ENCODE measurements around the gene GRID1. TPM values are rescaled to one million over a fixed set of nuclear protein-coding genes. Genes with fewer than 3 reads are reported as not detected.
A peak's percentile ranks its signal among the peaks of the same experiment; 100 is the strongest.
"Not testable (repeated sequence)": the region's sequence is repeated elsewhere in the genome, so short reads cannot be mapped to it uniquely, and the experiment has no call there.

The GRID1 gene
- total RNA-seq, 1 donor, result not detected

DNA sequence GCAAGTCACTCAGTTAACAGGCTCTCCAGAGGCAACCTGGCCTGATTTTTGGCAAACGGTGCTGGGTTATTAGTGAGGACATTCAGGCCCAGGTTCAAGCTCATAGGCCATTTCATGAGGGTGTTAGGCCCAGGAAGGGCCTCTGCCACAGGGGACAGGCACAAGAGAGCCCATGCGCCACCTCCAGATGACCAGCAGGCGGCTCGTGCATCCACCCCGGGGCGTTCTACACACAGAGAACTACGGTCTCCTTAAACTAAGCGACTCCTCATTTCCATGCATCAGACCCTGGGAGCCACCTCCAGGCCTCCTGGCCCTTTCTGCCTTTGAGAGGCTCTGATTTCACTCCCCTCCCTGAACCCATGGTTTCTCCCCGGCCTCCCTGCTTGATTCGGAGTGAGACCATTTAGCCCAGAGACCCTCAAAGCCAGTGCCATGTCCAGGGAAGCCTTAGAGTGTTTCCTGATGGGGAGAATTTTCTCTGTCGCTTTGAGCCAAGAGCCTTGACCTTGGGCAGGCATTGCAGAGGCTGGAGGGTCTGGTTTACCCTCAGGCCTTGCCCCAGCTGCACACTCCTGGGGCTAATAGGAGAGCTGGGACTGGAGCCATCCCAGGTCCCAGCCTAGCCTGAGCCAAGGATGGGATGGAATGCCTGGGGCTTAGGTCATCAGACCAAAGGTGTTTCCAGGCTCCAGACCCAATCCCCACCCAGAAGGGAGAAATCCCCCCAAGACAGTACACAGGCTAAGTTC is 188.0 kb downstream of the GRID1 start:
- TF ChIP-seq, protein P1, sequence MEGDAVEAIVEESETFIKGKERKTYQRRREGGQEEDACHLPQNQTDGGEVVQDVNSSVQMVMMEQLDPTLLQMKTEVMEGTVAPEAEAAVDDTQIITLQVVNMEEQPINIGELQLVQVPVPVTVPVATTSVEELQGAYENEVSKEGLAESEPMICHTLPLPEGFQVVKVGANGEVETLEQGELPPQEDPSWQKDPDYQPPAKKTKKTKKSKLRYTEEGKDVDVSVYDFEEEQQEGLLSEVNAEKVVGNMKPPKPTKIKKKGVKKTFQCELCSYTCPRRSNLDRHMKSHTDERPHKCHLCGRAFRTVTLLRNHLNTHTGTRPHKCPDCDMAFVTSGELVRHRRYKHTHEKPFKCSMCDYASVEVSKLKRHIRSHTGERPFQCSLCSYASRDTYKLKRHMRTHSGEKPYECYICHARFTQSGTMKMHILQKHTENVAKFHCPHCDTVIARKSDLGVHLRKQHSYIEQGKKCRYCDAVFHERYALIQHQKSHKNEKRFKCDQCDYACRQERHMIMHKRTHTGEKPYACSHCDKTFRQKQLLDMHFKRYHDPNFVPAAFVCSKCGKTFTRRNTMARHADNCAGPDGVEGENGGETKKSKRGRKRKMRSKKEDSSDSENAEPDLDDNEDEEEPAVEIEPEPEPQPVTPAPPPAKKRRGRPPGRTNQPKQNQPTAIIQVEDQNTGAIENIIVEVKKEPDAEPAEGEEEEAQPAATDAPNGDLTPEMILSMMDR (IDR thresholded peaks at IDR 0.05; ENCODE audit: insufficient read depth, low read depth, low read length), result peak; percentile 36
- no peak overlapping the region for H3K4me3 ChIP-seq (ENCODE audit: low read depth, low read length)
- no peak for DNase-seq (ENCODE audit: low read depth)

DNA sequence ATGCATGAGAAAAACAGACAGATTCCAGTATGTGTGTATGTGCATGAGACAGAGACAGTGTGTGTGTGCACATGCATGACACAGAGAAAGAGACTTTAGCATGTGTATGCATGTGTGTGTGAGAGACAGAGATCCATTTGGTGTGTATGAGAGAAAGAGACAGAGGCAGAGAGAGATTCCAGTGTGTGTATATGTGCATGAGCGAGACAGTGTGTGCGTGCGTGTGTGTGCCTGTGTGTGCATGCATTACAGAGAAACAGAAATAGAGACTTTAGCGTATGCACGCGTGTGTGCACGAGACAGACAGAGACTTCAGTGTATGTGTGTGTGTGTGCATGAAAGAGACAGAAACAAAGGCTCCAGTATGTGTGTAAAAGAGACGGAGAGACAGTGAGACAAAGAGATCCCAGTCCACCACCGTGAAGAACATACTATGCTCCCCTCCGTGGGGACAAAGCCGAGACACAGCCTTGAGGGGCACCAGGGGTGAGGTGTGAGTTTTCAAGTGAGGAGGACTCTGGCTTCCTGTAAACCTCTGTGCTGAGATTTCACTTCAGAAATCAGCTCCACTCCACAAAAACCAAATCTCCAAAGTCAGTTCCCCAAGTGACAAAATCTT is 188.9 kb downstream of the GRID1 start:
- H3K4me3 ChIP-seq (ENCODE audit: low read depth, low read length), result no peak overlapping the region
- DNase-seq (ENCODE audit: low read depth), result no peak
- TF ChIP-seq, protein P1 (IDR thresholded peaks at IDR 0.05; ENCODE audit: insufficient read depth, low read depth, low read length), result no peak

DNA sequence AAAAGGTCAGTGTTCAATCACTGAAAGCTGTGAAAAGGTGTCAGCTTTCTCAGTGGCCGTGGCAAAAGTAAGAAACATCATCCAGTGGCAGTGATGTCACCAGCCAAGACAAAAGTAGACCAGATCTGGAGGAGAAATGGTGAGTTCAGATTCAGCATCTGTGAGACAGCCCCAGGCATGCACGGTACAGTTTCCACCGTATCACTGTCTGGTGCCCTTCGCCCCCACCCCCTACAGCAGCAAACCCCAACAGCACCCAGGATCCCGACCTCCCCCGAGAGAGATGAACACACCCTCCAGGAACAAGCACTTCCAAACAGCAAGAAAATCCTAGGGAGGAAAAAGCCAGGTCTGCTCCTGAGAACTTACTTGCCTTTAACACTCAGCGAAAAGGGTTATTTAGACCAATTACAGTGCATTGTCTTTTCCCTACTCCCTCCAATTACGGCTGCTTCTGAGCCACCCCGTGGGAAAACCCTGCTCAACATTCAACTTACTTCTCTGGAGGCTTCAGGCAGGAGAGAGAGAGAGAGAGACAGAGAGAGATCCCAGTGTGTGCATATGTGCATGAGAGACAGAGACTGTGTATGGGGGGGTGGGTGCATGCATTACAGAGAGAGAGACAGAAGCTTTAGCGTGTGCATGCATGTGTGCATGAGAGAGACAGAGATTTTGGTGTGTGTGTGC is 189.6 kb downstream of the GRID1 start:
- H3K4me3 ChIP-seq (ENCODE audit: low read depth, low read length), result no peak overlapping the region
- no peak for DNase-seq (ENCODE audit: low read depth)
- TF ChIP-seq, protein P1 (IDR thresholded peaks at IDR 0.05; ENCODE audit: insufficient read depth, low read depth, low read length), result no peak

GRCh38 chr10:86175476-86175875 is 191.1 kb downstream of the GRID1 start:
- not testable (repeated sequence) for DNase-seq (ENCODE audit: low read depth)

GRCh38 chr10:86172301-86172700 is 194.3 kb downstream of the GRID1 start:
- H3K4me3 ChIP-seq (ENCODE audit: low read depth, low read length), result no peak overlapping the region

More at GRCh38 chr10:86175476-86175875, 191.1 kb downstream of the GRID1 start:
- not testable (repeated sequence) for H3K4me3 ChIP-seq (ENCODE audit: low read depth, low read length)

DNA sequence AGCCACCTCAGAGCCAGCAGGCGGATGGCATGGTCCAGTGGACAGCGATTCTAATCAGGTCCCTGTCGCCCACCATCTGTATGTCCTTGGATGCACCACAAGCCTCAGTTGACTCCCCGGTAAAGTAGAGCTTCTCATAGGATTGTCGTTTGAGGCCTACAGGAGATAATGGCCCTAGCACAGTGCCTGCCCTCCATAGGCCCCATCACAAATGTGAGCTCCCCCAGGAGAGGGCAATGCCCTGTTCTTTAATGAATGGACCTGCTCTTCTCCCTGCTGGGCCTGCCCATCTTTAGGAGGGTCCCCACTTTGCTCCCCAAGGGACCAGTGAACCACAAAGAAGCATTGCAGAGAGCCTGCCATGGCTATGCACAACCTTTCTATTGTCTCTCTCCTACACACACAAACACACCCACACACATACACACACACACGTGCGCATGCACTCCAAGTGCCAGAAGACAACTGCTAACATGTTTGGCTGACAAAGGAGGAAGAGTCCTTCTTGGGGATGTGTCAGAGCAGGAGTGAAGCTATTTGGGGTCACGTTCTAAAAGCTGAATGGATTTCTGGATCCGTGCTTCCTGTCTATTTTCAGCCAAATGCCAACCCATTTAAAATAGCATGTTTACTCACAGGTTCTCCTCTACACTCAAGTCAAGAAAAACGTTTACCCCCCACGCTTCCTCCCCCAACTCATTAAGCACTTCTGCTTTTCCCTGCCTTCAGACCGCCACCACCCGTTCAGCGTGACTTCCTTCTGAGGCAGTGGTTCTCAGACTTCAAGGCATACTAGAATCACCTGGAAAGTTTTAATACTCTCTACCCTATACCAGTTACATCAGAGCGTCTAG is 196.1 kb downstream of the GRID1 start:
- H3K4me3 ChIP-seq (ENCODE audit: low read depth, low read length), result no peak overlapping the region
- TF ChIP-seq, protein P1 (IDR thresholded peaks at IDR 0.05; ENCODE audit: insufficient read depth, low read depth, low read length), result no peak
- no peak for DNase-seq (ENCODE audit: low read depth)

More at GRCh38 chr10:86172301-86172700, 194.3 kb downstream of the GRID1 start:
- DNase-seq (ENCODE audit: low read depth), result no peak
- TF ChIP-seq, protein P1 (IDR thresholded peaks at IDR 0.05; ENCODE audit: insufficient read depth, low read depth, low read length), result no peak

All from fibroblast of villous mesenchyme (primary cell).